Measurements from ENCODE around the gene SLC22A2.

Gene SLC22A2

GRCh38 chr6:160256445-160256844 lies 2.2 kb downstream of the SLC22A2 start:
- intact Hi-C loops (cut with DNase I; ENCODE audit: low total_unique reads), result no loop called here
- no peak overlapping the region for H3K4me3 ChIP-seq
- H3K27ac ChIP-seq, result no peak overlapping the region
- H3K4me1 ChIP-seq, result no peaks in the 10 kb centered on the region
- no peaks in the 10 kb centered on the region for H3K27me3 ChIP-seq
- TF ChIP-seq CTCF (IDR thresholded peaks at IDR 0.05), result no peak
- DNase-seq, result no peak
- H3K9me3 ChIP-seq, result no peaks in the 10 kb centered on the region
- H3K36me3 ChIP-seq, result no peaks in the 10 kb centered on the region

- Histone ChIP-seq H3K27me3 (no peaks in the 10 kb centered on the region), H3K4me1 (no peaks in the 10 kb centered on the region), H3K27ac (no peak overlapping the region), H3K4me3 (no peak overlapping the region), H3K9me3 (no peaks in the 10 kb centered on the region), H3K36me3 (no peaks in the 10 kb centered on the region)
- no peak for TF ChIP-seq CTCF (IDR thresholded peaks at IDR 0.05)
- DNase-seq, result no peak
- intact Hi-C loops (cut with DNase I; ENCODE audit: low total_unique reads), result no loop called here
Observed at GRCh38 chr6:160254467-160255312, 3.9 kb downstream of the SLC22A2 start.

- TF ChIP-seq CTCF (IDR thresholded peaks at IDR 0.05), result no peak
- no peaks in the 10 kb centered on the region for H3K4me1 ChIP-seq
- no peak overlapping the region for H3K4me3 ChIP-seq
- DNase-seq, result no peak
- no peaks in the 10 kb centered on the region for H3K36me3 ChIP-seq
- H3K27me3 ChIP-seq, result no peaks in the 10 kb centered on the region
- no peaks in the 10 kb centered on the region for H3K9me3 ChIP-seq
- H3K27ac ChIP-seq, result no peak overlapping the region
- intact Hi-C loops (cut with DNase I; ENCODE audit: low total_unique reads), result no loop called here
Observed at GRCh38 chr6:160253714-160254113, 4.9 kb downstream of the SLC22A2 start.

- Histone ChIP-seq H3K27ac (no peak overlapping the region), H3K4me1 (peaks cover 0 to 2% (median 0%) of the 10 kb centered on the region in 4 donors), H3K36me3 (no peaks in the 10 kb centered on the region), H3K4me3 (no peak overlapping the region), H3K27me3 (no peaks in the 10 kb centered on the region), H3K9me3 (no peaks in the 10 kb centered on the region)
- no peak for TF ChIP-seq CTCF (IDR thresholded peaks at IDR 0.05)
- intact Hi-C loops (cut with DNase I; ENCODE audit: low total_unique reads), result no loop called here
- DNase-seq, result no peak
Observed at GRCh38 chr6:160253292-160253691, 5.3 kb downstream of the SLC22A2 start.

GRCh38 chr6:160252073-160252813 lies 6.4 kb downstream of the SLC22A2 start:
- no peak for TF ChIP-seq CTCF (IDR thresholded peaks at IDR 0.05)
- no peak for DNase-seq
- Histone ChIP-seq H3K36me3 (no peaks in the 10 kb centered on the region), H3K4me3 (no peak overlapping the region), H3K27ac (no peak overlapping the region), H3K9me3 (no peaks in the 10 kb centered on the region), H3K4me1 (peaks cover 0 to 12% (median 2%) of the 10 kb centered on the region in 4 donors), H3K27me3 (no peaks in the 10 kb centered on the region)
- intact Hi-C loops (cut with DNase I; ENCODE audit: low total_unique reads), result no loop called here
